H1 (cell line): Measurements from ENCODE around the gene SPATA32. TPM values are rescaled to one million over a fixed set of nuclear protein-coding genes. Genes with fewer than 3 reads are reported as not detected.
A peak's percentile ranks its signal among the peaks of the same experiment; 100 is the strongest.

Experiments
- CTCF ChIA-PET: fragments of 300-600 bp; sonication (Branson Sonifier 250); formaldehyde crosslinking; loops from one replicate; lab custom pipeline; 2021; ENCODE audit not compliant: partially characterized antibody; lab: Charles Lee
- POLR2A ChIA-PET: fragments of 300-600 bp; sonication (Branson Sonifier 250); formaldehyde crosslinking; loops from one replicate; lab custom pipeline; 2021; ENCODE audit warnings: inconsistent platforms; ENCODE audit not compliant: partially characterized antibody; lab: Charles Lee
- DNase-seq, 2 experiments: peaks; one replicate each; pipeline versions ENCODE4 v3.0.0 to v3.0.0-alpha.2; 2010 to 2022; ENCODE audit warnings: low spot score in 2 of 2, low read depth in 1 of 2, mixed read lengths in 1 of 2
- FAIRE-seq: peaks from 2 replicates; lab custom pipeline; 2011; peaks lifted over from hg19 to GRCh38; lab: Jason Lieb, UNC
- H2AFZ ChIP-seq: 2 replicates; pipeline ENCODE4 v1.8.1; 2012; ENCODE audit warnings: low read length, inconsistent platforms
- H2AK5ac ChIP-seq: 2 replicates; pipeline ENCODE4 v1.6.1; 2013; ENCODE audit warnings: low read depth, low read length
- H2BK120ac ChIP-seq: replicated peaks from 2 replicates; pipeline ENCODE3; 2013; ENCODE audit warnings: low read depth, low read length, inconsistent platforms
- H2BK12ac ChIP-seq: 2 replicates; pipeline ENCODE4 v1.6.1; 2013; ENCODE audit warnings: low read depth, low read length
- H2BK15ac ChIP-seq: 2 replicates; pipeline ENCODE4 v1.6.1; 2013; ENCODE audit warnings: low read length
- H2BK20ac ChIP-seq: 2 replicates; pipeline ENCODE4 v1.6.1; 2013; ENCODE audit warnings: low read length
- H2BK5ac ChIP-seq: 2 replicates; pipeline ENCODE4 v1.6.1; 2013; ENCODE audit warnings: low read depth, low read length
- H3K14ac ChIP-seq: 2 replicates; pipeline ENCODE4 v1.6.1; 2013; ENCODE audit warnings: inconsistent platforms; ENCODE audit not compliant: insufficient read length
- H3K18ac ChIP-seq: 2 replicates; pipeline ENCODE4 v1.6.1; 2013; ENCODE audit warnings: low read length; ENCODE audit errors: extremely low read depth
- H3K23ac ChIP-seq: 2 replicates; pipeline ENCODE4 v1.6.1; 2013; ENCODE audit warnings: inconsistent platforms; ENCODE audit not compliant: insufficient read length
- H3K23me2 ChIP-seq: 2 replicates; pipeline ENCODE4 v1.6.1; 2013; ENCODE audit warnings: low read depth, low read length
- H3K27ac ChIP-seq: 2 replicates; pipeline ENCODE4 v1.6.1; 2011; ENCODE audit warnings: low read depth, low read length, inconsistent platforms
- H3K27me3 ChIP-seq, 4 experiments: replicated peaks in 1 of 4; 1 replicate in 1 of 4; 2 replicates in 3 of 4; pipeline versions ENCODE4 v1.6.1 to v1.8.1; 2011 to 2013; ENCODE audit warnings: low read length in 3 of 4, mild to moderate bottlenecking in 3 of 4, inconsistent platforms in 2 of 4, mixed read lengths in 2 of 4, moderate library complexity in 1 of 4; ENCODE audit not compliant: control insufficient read depth in 3 of 4, insufficient read depth in 3 of 4; ENCODE audit errors: extremely low read depth in 1 of 4
- H3K36me3 ChIP-seq, 4 experiments: 2 replicates each; pipeline versions ENCODE4 v1.6.1 to v1.8.1; 2011 to 2013; ENCODE audit warnings: mild to moderate bottlenecking in 4 of 4, low read length in 3 of 4, moderate library complexity in 2 of 4, control low read depth in 1 of 4, inconsistent platforms in 1 of 4; ENCODE audit not compliant: insufficient read depth in 4 of 4, control insufficient read depth in 2 of 4
- H3K4ac ChIP-seq: replicated peaks from 2 replicates; pipeline ENCODE3; 2013; ENCODE audit warnings: low read length, low read depth, mixed read lengths, inconsistent platforms; ENCODE audit not compliant: insufficient read length
- H3K4me1 ChIP-seq, 4 experiments: replicated peaks in 1 of 4; 1 replicate in 1 of 4; 2 replicates in 3 of 4; pipeline versions ENCODE4 v1.6.1 to v1.8.1; 2011 to 2013; ENCODE audit warnings: low read length in 3 of 4, inconsistent platforms in 2 of 4, mixed read lengths in 1 of 4; ENCODE audit not compliant: insufficient read depth in 4 of 4, control insufficient read depth in 3 of 4
- H3K4me2 ChIP-seq, 2 experiments: 2 replicates each; pipeline versions ENCODE4 v1.6.1 to v1.8.1; 2011 to 2013; ENCODE audit warnings: low read depth in 2 of 2, low read length in 2 of 2, control low read depth in 1 of 2, inconsistent platforms in 1 of 2, mild to moderate bottlenecking in 1 of 2; ENCODE audit not compliant: insufficient read depth in 1 of 2
- H3K4me3 ChIP-seq, 4 experiments: fragments of 200-600, 300-600 bp in 1 of 4; sonication (generic), shearing (Covaris generic), sonication (Bioruptor Twin) in 1 of 4; 2 replicates each; pipeline versions ENCODE4 v1.5.1 to v1.8.1; 2011 to 2016; ENCODE audit warnings: low read length in 4 of 4, low read depth in 3 of 4, control low read depth in 2 of 4, inconsistent platforms in 2 of 4, mild to moderate bottlenecking in 2 of 4, mixed read lengths in 1 of 4, moderate library complexity in 1 of 4; ENCODE audit not compliant: insufficient read depth in 2 of 4; ENCODE audit errors: extremely low read depth in 1 of 4
- H3K56ac ChIP-seq: replicated peaks from 2 replicates; pipeline ENCODE3; 2013; ENCODE audit warnings: low read depth, mild to moderate bottlenecking, mixed read lengths, low read length, inconsistent platforms; ENCODE audit not compliant: insufficient read length
- H3K79me1 ChIP-seq: 2 replicates; pipeline ENCODE4 v1.6.1; 2013; ENCODE audit warnings: low read depth, low read length, control low read depth
- H3K79me2 ChIP-seq, 2 experiments: 2 replicates each; pipeline versions ENCODE4 v1.6.1 to v1.8.1; 2012 to 2013; ENCODE audit warnings: low read length in 2 of 2, mild to moderate bottlenecking in 2 of 2, inconsistent platforms in 1 of 2; ENCODE audit not compliant: insufficient read depth in 2 of 2, control insufficient read depth in 1 of 2
- H3K9ac ChIP-seq, 4 experiments: replicated peaks in 1 of 4; 1 replicate in 1 of 4; 2 replicates in 3 of 4; pipeline versions ENCODE4 v1.6.1 to v1.8.1; 2011 to 2013; ENCODE audit warnings: low read depth in 3 of 4, low read length in 3 of 4, control low read depth in 2 of 4, mild to moderate bottlenecking in 2 of 4, moderate library complexity in 2 of 4, inconsistent platforms in 1 of 4; ENCODE audit errors: extremely low read depth in 1 of 4
- H3K9me3 ChIP-seq, 2 experiments: 2 replicates each; pipeline versions ENCODE4 v1.6.1 to v1.8.1; 2012 to 2013; ENCODE audit warnings: mild to moderate bottlenecking in 2 of 2, moderate library complexity in 2 of 2, control low read depth in 1 of 2, inconsistent platforms in 1 of 2, low read depth in 1 of 2, low read length in 1 of 2, mixed read lengths in 1 of 2; ENCODE audit not compliant: insufficient read depth in 2 of 2
- H4K20me1 ChIP-seq, 2 experiments: replicated peaks in 1 of 2; 2 replicates each; pipeline versions ENCODE3 to v1.8.1; 2011 to 2013; ENCODE audit warnings: inconsistent platforms in 2 of 2, low read length in 2 of 2, mild to moderate bottlenecking in 1 of 2; ENCODE audit not compliant: insufficient read depth in 2 of 2, control insufficient read depth in 1 of 2
- H4K5ac ChIP-seq: 2 replicates; pipeline ENCODE4 v1.6.1; 2013; ENCODE audit warnings: low read length, low read depth, mixed read lengths, inconsistent platforms; ENCODE audit not compliant: insufficient read length
- H4K8ac ChIP-seq: 2 replicates; pipeline ENCODE4 v1.8.0; 2013; ENCODE audit warnings: mild to moderate bottlenecking, moderate library complexity, low read length, inconsistent platforms; ENCODE audit not compliant: insufficient read depth; ENCODE audit errors: extremely low read depth
- H4K91ac ChIP-seq: replicated peaks from 2 replicates; pipeline ENCODE3; 2013; ENCODE audit warnings: low read length, mixed read lengths, inconsistent platforms; ENCODE audit not compliant: insufficient read length
- ASH2L ChIP-seq: fragments of 200-600, 300-600 bp; sonication (generic); IDR thresholded peaks from one replicate; pipeline ENCODE4 v1.7.1; 2017; ENCODE audit warnings: low read length
- BCL11A ChIP-seq, 2 experiments: IDR thresholded peaks; one replicate each; pipeline ENCODE4 v1.6.1; 2011; ENCODE audit warnings: low read depth in 2 of 2, low read length in 2 of 2, mild to moderate bottlenecking in 2 of 2
- CREB1 ChIP-seq: IDR thresholded peaks from 2 replicates; pipeline ENCODE4 v1.6.1; 2012; ENCODE audit warnings: inconsistent platforms
- EGR1 ChIP-seq: IDR thresholded peaks from 2 replicates; pipeline ENCODE4 v1.6.1; 2011; ENCODE audit warnings: low read depth, low read length, borderline replicate concordance
- KDM1A ChIP-seq: fragments of 200-600, 300-600 bp; sonication (generic); IDR thresholded peaks from 2 replicates; pipeline ENCODE4 v1.7.1; 2016; ENCODE audit warnings: mild to moderate bottlenecking, low read length, borderline replicate concordance
- RAD21 ChIP-seq, 2 experiments: IDR thresholded peaks in 1 of 2; conservative IDR thresholded peaks in 1 of 2; 2 replicates each; pipeline ENCODE4 v1.6.1; 2011; ENCODE audit warnings: low read depth in 2 of 2, low read length in 2 of 2, improper control_type of control experiment in 1 of 2, inconsistent platforms in 1 of 2, mild to moderate bottlenecking in 1 of 2, moderate library complexity in 1 of 2
- RBBP5 ChIP-seq: IDR thresholded peaks from 2 replicates; pipeline ENCODE4 v1.7.1; 2012; ENCODE audit warnings: low read depth, mild to moderate bottlenecking, inconsistent platforms, low read length, moderate library complexity, borderline replicate concordance
- WGBS, 2 experiments: shearing (Covaris generic) in 1 of 2; methylation state at CpG; one replicate each; pipeline versions ENCODE4 v1.1.6 to v1.1.7; 2013 to 2015; ENCODE audit warnings: low lambda C conversion rate in 2 of 2, mixed read lengths in 2 of 2, inconsistent platforms in 1 of 2, low coverage in 1 of 2, missing lambda C conversion rate in 1 of 2; ENCODE audit not compliant: insufficient replicate concordance in 2 of 2, insufficient coverage in 1 of 2, insufficient read length in 1 of 2; ENCODE audit errors: extremely low coverage in 1 of 2, missing lambda C conversion rate in 1 of 2; 5-methylcytosine and 5-hydroxymethylcytosine counted together
- polyA plus RNA-seq, 7 experiments: library from polyadenylated mRNA; depleted of rRNA in 3 of 7; stranded (reverse) in 5 of 7; unstranded in 2 of 7; fragments of >200 nt in 5 of 7; fragments of 200-250 nt in 2 of 7; gene quantifications; 1 replicate in 5 of 7; 2 replicates in 1 of 7; 4 replicates in 1 of 7; pipeline versions ENCODE4 v1.2.1 to v1.2.3, GENCODE V29; 2011 to 2013; ENCODE audit warnings: missing spikeins in 2 of 7, mixed read lengths in 2 of 7
- total RNA-seq: library from RNA; stranded (reverse); fragmentation: NEBNext Ultra II Directional; extraction: Animal tissue kit (Norgen Biotek cat#: 25700); gene quantifications from 2 replicates; pipeline ENCODE4 v1.2.1, GENCODE V29; 2021

SPATA32 gene
- total and polyA plus RNA-seq, 2 of the 8 experiments (the other 6 are each of a cell fraction or from before 2014, with no cell fraction given) = 0.24 TPM; not detected in 1

DNA sequence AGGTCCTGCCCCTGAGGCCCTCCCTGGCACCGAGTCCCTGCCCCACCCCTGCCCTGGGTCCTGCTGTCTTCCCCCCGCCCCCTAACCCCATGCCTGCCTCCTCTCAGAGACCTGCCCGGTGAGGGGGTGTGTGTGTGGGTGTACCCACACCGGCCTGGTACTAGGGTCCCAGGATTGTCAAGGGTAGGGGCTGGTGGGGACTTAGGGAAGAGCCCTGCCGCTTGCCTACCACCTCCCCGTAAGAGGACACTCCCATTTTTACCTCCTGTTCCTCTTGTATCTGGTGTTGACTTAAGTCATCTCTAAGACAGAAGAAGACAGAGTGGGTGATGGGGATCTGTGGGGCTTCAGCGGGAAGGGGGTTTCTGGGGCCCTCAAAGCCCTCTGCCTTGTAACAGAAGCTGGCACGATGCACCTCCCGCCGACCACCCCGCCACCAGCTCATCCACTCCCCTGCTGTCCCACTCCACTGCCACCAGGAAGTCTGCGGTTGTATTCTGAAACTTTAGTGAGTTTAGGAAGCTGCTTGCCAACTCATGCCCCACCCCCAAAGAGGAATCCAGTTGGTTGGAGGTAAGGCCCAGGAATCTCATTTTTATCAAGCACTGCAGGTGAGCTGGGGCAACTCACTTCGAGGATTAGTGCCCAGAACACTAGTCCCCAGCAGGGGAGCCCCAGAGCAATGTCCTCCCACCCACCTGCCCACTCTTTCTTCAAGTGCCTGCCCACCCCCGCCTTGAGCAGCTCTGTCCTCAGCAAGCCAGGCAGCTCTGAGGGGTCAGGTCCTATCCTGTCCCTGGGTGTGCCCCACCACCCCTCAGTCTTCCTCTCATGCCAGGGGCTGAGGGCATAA, 5.6 kb downstream of the SPATA32 start:
- POLR2A ChIA-PET = interaction anchor here (0.6 to 6.2 kb wide), 10 partner anchors 8 to 136 kb away, joined by 3 to 43 read pairs (median 4); partner anchors contain the start of genes FMNL1, HEXIM1 and HEXIM2
- H3K36me3 ChIP-seq = no peaks in the 10 kb centered on the region
- no peak overlapping the region for H3K23ac ChIP-seq
- H2AFZ ChIP-seq = no peak overlapping the region
- peaks cover under 1% of the 10 kb centered on the region for H3K23me2 ChIP-seq
- H2BK15ac ChIP-seq = no peak overlapping the region
- no peak overlapping the region for H2BK120ac ChIP-seq
- no peak overlapping the region for H3K56ac ChIP-seq
- H2BK12ac ChIP-seq = 0 out of 2 replicates have a peak overlapping the region, but pooled peaks have one; percentile 68
- no peak overlapping the region for H3K4ac ChIP-seq
- FAIRE-seq (no peak), DNase-seq (no peak)
- peak overlapping the region; percentile 9 to 29; a peak in 2 of 4 replicates for H3K4me2 ChIP-seq
- H4K5ac ChIP-seq = no peak overlapping the region
- WGBS, 2 experiments = 92% methylated on average over 11 of the region's 14 CpGs; no CpG with 5 or more reads in 1 of the 2 experiments
- H2BK5ac ChIP-seq = no peak overlapping the region
- CTCF ChIA-PET = interaction anchor here (0.8 to 21.3 kb wide), 17 partner anchors 8 to 133 kb away, joined by 3 to 362 read pairs (median 4); partner anchors contain the start of genes ACBD4 and FMNL1
- no peak overlapping the region for H4K91ac ChIP-seq
- peak overlapping the region; percentile 23; the same call in 1 of the 2 replicates for H4K8ac ChIP-seq
- no peak overlapping the region for H3K9ac ChIP-seq
- H3K9me3 ChIP-seq = no peaks in the 10 kb centered on the region
- H3K79me2 ChIP-seq = no peaks in the 10 kb centered on the region
- H2AK5ac ChIP-seq = peak overlapping the region; percentile 53; the same call in 1 of the 2 replicates
- peak overlapping the region in 1 of 4 experiments; percentile 34; a peak in 1 of 8 replicates for H3K4me3 ChIP-seq
- H3K27ac ChIP-seq = no peak overlapping the region
- no peak overlapping the region; the same call in 1 of the 2 replicates for H3K18ac ChIP-seq
- H3K14ac ChIP-seq = no peak overlapping the region
- H3K27me3 ChIP-seq = peaks cover 0 to 5% (median 2%) of the 10 kb centered on the region in 4 experiments; a peak in 3 of 7 replicates
- H4K20me1 ChIP-seq = no peaks in the 10 kb centered on the region
- no peak overlapping the region for H2BK20ac ChIP-seq
- H3K79me1 ChIP-seq = no peaks in the 10 kb centered on the region; the same call in 1 of the 2 replicates
- peaks cover 0 to 14% (median 5%) of the 10 kb centered on the region in 4 experiments; a peak in 6 of 7 replicates for H3K4me1 ChIP-seq
- TF ChIP-seq RBBP5 = no peak
- no peak for TF ChIP-seq CREB1
- TF ChIP-seq BCL11A (IDR thresholded peaks at IDR 0.05; ENCODE audit: low read depth in 2 of 2, low read length in 2 of 2) = no peak
- 0 out of 4 replicates have a peak, but pooled peaks of 1 of the 2 experiments have one; percentile 3 for TF ChIP-seq RAD21 (IDR thresholded peaks at IDR 0.05 in 1 of 2, conservative IDR thresholded peaks at IDR 0.05 in 1 of 2; ENCODE audit: low read depth in 2 of 2, low read length in 2 of 2)
- no peak for TF ChIP-seq KDM1A
- TF ChIP-seq ASH2L = no peak
- TF ChIP-seq EGR1 = peak; percentile 31; the same call in 1 of the 2 replicates
